ENCODE results near the gene NPFFR1. TPM values are rescaled to one million over a fixed set of nuclear protein-coding genes. Genes with fewer than 3 reads are reported as not detected.

NPFFR1 gene
- total RNA-seq, 2 donors from 2014 or later: not detected

- H3K9me3 Mint-ChIP-seq: no peaks in the 10 kb centered on the region
- no peaks in the 10 kb centered on the region for H3K36me3 Mint-ChIP-seq (ENCODE audit: low read depth)
- ATAC-seq (replicated peaks): no peak
- H3K4me1 Mint-ChIP-seq: no peaks in the 10 kb centered on the region
- H3K27ac Mint-ChIP-seq: no peak overlapping the region
- H3K4me3 Mint-ChIP-seq: no peak overlapping the region
- H3K27me3 Mint-ChIP-seq: no peaks in the 10 kb centered on the region
Measured at GRCh38 chr10:70321233-70321632, 37.4 kb upstream of the NPFFR1 start.

GRCh38 chr10:70320751-70321150, 36.9 kb upstream of the NPFFR1 start:
- Mint-ChIP-seq H3K27me3 (no peaks in the 10 kb centered on the region), H3K4me1 (no peaks in the 10 kb centered on the region), H3K4me3 (no peak overlapping the region), H3K27ac (no peak overlapping the region), H3K36me3 (ENCODE audit: low read depth) (no peaks in the 10 kb centered on the region), H3K9me3 (no peaks in the 10 kb centered on the region)
- ATAC-seq (replicated peaks): no peak

- no peak overlapping the region for H3K4me3 Mint-ChIP-seq
- no peaks in the 10 kb centered on the region for H3K27me3 Mint-ChIP-seq
- no peak for ATAC-seq (replicated peaks)
- H3K9me3 Mint-ChIP-seq: no peaks in the 10 kb centered on the region
- no peaks in the 10 kb centered on the region for H3K4me1 Mint-ChIP-seq
- H3K36me3 Mint-ChIP-seq (ENCODE audit: low read depth): no peaks in the 10 kb centered on the region
- H3K27ac Mint-ChIP-seq: no peak overlapping the region
Measured at GRCh38 chr10:70319824-70320223, 36.0 kb upstream of the NPFFR1 start.

GRCh38 chr10:70319183-70319582, 35.4 kb upstream of the NPFFR1 start:
- no peak overlapping the region for H3K27ac Mint-ChIP-seq
- no peak for ATAC-seq (replicated peaks)
- no peaks in the 10 kb centered on the region for H3K9me3 Mint-ChIP-seq
- no peaks in the 10 kb centered on the region for H3K4me1 Mint-ChIP-seq
- H3K36me3 Mint-ChIP-seq (ENCODE audit: low read depth): no peaks in the 10 kb centered on the region
- no peaks in the 10 kb centered on the region for H3K27me3 Mint-ChIP-seq
- H3K4me3 Mint-ChIP-seq: no peak overlapping the region

GRCh38 chr10:70317943-70318318, 34.1 kb upstream of the NPFFR1 start:
- Mint-ChIP-seq H3K27ac (no peak overlapping the region), H3K9me3 (no peaks in the 10 kb centered on the region), H3K36me3 (ENCODE audit: low read depth) (no peaks in the 10 kb centered on the region), H3K27me3 (no peaks in the 10 kb centered on the region), H3K4me3 (no peak overlapping the region), H3K4me1 (no peaks in the 10 kb centered on the region)
- no peak for ATAC-seq (replicated peaks)

GRCh38 chr10:70317272-70317942, 33.6 kb upstream of the NPFFR1 start:
- no peaks in the 10 kb centered on the region for H3K9me3 Mint-ChIP-seq
- no peak overlapping the region for H3K27ac Mint-ChIP-seq
- no peaks in the 10 kb centered on the region for H3K4me1 Mint-ChIP-seq
- H3K27me3 Mint-ChIP-seq: no peaks in the 10 kb centered on the region
- no peaks in the 10 kb centered on the region for H3K36me3 Mint-ChIP-seq (ENCODE audit: low read depth)
- no peak overlapping the region for H3K4me3 Mint-ChIP-seq
- ATAC-seq (replicated peaks): no peak

GRCh38 chr10:70315815-70316214, 32.0 kb upstream of the NPFFR1 start:
- Mint-ChIP-seq H3K27ac (no peak overlapping the region), H3K27me3 (no peaks in the 10 kb centered on the region), H3K9me3 (no peaks in the 10 kb centered on the region), H3K4me1 (no peaks in the 10 kb centered on the region), H3K36me3 (ENCODE audit: low read depth) (no peaks in the 10 kb centered on the region), H3K4me3 (no peak overlapping the region)
- no peak for ATAC-seq (replicated peaks)

GRCh38 chr10:70315276-70315675, 31.5 kb upstream of the NPFFR1 start:
- Mint-ChIP-seq H3K36me3 (ENCODE audit: low read depth) (no peaks in the 10 kb centered on the region), H3K27ac (no peak overlapping the region), H3K4me3 (no peak overlapping the region), H3K4me1 (no peaks in the 10 kb centered on the region), H3K9me3 (no peaks in the 10 kb centered on the region), H3K27me3 (no peaks in the 10 kb centered on the region)
- ATAC-seq (replicated peaks): no peak

GRCh38 chr10:70312972-70313371, 29.2 kb upstream of the NPFFR1 start:
- H3K27ac Mint-ChIP-seq: no peak overlapping the region
- H3K9me3 Mint-ChIP-seq: no peaks in the 10 kb centered on the region
- ATAC-seq (replicated peaks): no peak
- H3K4me3 Mint-ChIP-seq: no peak overlapping the region
- H3K36me3 Mint-ChIP-seq (ENCODE audit: low read depth): no peaks in the 10 kb centered on the region
- no peaks in the 10 kb centered on the region for H3K4me1 Mint-ChIP-seq
- no peaks in the 10 kb centered on the region for H3K27me3 Mint-ChIP-seq

- Mint-ChIP-seq H3K4me1 (no peaks in the 10 kb centered on the region), H3K27me3 (no peaks in the 10 kb centered on the region), H3K27ac (no peak overlapping the region), H3K36me3 (ENCODE audit: low read depth) (no peaks in the 10 kb centered on the region), H3K4me3 (no peak overlapping the region), H3K9me3 (no peaks in the 10 kb centered on the region)
- ATAC-seq (replicated peaks): no peak
Measured at GRCh38 chr10:70312249-70312648, 28.4 kb upstream of the NPFFR1 start.

- Mint-ChIP-seq H3K9me3 (no peaks in the 10 kb centered on the region), H3K36me3 (ENCODE audit: low read depth) (no peaks in the 10 kb centered on the region), H3K4me1 (no peaks in the 10 kb centered on the region), H3K4me3 (no peak overlapping the region), H3K27me3 (no peaks in the 10 kb centered on the region), H3K27ac (no peak overlapping the region)
- ATAC-seq (replicated peaks): no peak
Measured at GRCh38 chr10:70311698-70312097, 27.9 kb upstream of the NPFFR1 start.

- Mint-ChIP-seq H3K27me3 (no peaks in the 10 kb centered on the region), H3K4me1 (no peaks in the 10 kb centered on the region), H3K4me3 (no peak overlapping the region), H3K27ac (no peak overlapping the region), H3K36me3 (ENCODE audit: low read depth) (no peaks in the 10 kb centered on the region), H3K9me3 (no peaks in the 10 kb centered on the region)
- no peak for ATAC-seq (replicated peaks)
Measured at GRCh38 chr10:70309661-70310060, 25.9 kb upstream of the NPFFR1 start.

GRCh38 chr10:70308121-70309060, 24.6 kb upstream of the NPFFR1 start:
- H3K27ac Mint-ChIP-seq: no peak overlapping the region
- H3K9me3 Mint-ChIP-seq: no peaks in the 10 kb centered on the region

GRCh38 chr10:70306886-70307520, 23.2 kb upstream of the NPFFR1 start:
- no peaks in the 10 kb centered on the region for H3K36me3 Mint-ChIP-seq (ENCODE audit: low read depth)
- H3K4me3 Mint-ChIP-seq: no peak overlapping the region
- H3K9me3 Mint-ChIP-seq: no peaks in the 10 kb centered on the region
- no peak for ATAC-seq (replicated peaks)
- no peak overlapping the region for H3K27ac Mint-ChIP-seq
- H3K4me1 Mint-ChIP-seq: no peaks in the 10 kb centered on the region
- H3K27me3 Mint-ChIP-seq: no peaks in the 10 kb centered on the region

More at GRCh38 chr10:70308121-70309060, 24.6 kb upstream of the NPFFR1 start:
- H3K36me3 Mint-ChIP-seq (ENCODE audit: low read depth): no peaks in the 10 kb centered on the region
- no peaks in the 10 kb centered on the region for H3K4me1 Mint-ChIP-seq
- no peaks in the 10 kb centered on the region for H3K27me3 Mint-ChIP-seq
- ATAC-seq (replicated peaks): no peak
- H3K4me3 Mint-ChIP-seq: no peak overlapping the region

Data from activated T-helper 17 cell treated with anti-CD3 and anti-CD28 coated beads, Interleukin-2, amount 50 U/mL, for 72 hours (primary cell).